Stimulated activated CD4-positive, alpha-beta T cell treated with anti-CD3 and anti-CD28 coated beads, TNF-alpha, amount 100 ng/mL, for 48 hours (primary cell): ENCODE data around the gene FNDC8.
"Not testable (repeated sequence)": the region's sequence is repeated elsewhere in the genome, so short reads cannot be mapped to it uniquely, and the experiment has no call there.

Experiments
- DNase-seq, 3 donors: peaks; one replicate each; pipeline ENCODE4 v3.0.0-alpha.2; 2020; ENCODE audit warnings: low read depth in 3 of 3

The FNDC8 gene

GRCh38 chr17:35170968-35171771 lies 49.8 kb downstream of the FNDC8 start:
- no peak for DNase-seq

DNA sequence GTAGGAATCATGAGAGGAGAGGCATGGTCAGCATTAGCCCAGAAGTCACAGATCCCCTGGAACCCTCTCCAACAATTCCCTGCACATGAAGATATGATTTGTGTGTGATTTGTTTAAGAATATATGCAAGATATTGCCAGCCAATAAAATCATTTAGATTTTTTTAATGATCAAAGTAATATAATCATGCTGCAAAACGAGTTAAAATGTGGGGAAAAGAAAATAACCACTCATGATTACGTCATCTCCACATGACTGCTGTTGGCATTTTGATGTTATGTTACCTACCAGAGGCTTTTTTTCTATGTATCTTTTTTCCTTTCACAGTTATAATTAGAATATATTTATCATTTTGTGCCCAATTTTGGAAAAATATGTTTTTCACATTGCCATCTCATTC lies 50.4 kb downstream of the FNDC8 start:
- DNase-seq = no peak

- not testable (repeated sequence) for DNase-seq
Observed at GRCh38 chr17:35172321-35172720, 50.9 kb downstream of the FNDC8 start.

DNA sequence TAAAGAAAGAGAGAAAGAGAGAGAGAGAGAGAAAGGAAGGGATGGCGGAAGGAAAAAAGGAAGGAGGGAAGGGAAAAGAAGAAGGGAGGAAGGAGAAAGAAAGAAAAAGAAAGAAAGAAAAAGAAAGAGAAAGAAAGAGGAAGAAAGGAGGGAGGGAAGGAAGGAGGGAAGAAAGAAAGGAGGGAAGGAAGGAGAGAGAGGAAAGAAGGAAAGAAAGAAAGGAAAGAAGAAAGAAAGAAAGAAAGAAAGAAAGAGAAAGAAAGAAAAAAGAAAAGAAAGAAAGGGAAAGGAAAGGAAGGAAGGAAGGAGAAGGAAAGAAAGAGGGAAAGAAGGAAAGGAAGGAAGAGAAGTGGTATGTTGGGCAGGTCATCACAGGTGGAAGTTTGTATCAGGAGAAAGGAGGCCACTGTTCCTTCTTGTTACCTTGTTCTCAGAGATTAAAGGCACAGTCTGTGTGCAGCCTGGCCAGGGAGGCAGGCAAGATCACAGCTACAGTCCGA lies 53.5 kb downstream of the FNDC8 start:
- DNase-seq = no peak

GRCh38 chr17:35175638-35176415 lies 54.4 kb downstream of the FNDC8 start:
- DNase-seq = no peak

DNA sequence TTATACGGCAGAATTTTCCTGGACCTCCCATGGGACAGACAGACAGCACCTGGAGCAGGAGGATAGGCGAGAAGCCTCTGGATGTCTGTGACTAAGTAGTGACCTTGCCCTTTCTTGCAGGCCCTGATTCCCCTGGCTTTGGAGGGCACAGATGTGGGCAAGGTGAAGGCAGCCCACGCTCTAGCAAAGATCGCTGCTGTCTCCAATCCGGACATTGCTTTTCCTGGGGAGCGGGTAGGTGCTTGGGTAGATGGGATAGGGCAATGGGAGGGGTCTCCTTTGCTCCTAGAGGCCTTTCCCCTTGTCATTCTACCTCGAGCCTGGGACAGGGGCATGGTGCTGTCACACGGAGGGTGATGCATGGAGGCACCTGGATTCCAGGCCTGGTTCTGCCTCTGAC lies 55.5 kb downstream of the FNDC8 start:
- no peak for DNase-seq

- not testable (repeated sequence) for DNase-seq
Observed at GRCh38 chr17:35179379-35179778, 58.0 kb downstream of the FNDC8 start.
